Measurements from ENCODE around the gene FHOD1. TPM values are rescaled to one million over a fixed set of nuclear protein-coding genes. Genes with fewer than 3 reads are reported as not detected.

The FHOD1 gene
- total and polyA plus RNA-seq, 9 of the 15 experiments (the other 6 are each of a cell fraction or from before 2014, with no cell fraction given) = 18.7 to 126 (median 32.3) TPM

GRCh38 chr16:67190041-67190440 is 57.2 kb downstream of the FHOD1 start, which contains the start of gene EXOC3L1:
Gene EXOC3L1, minus strand, starts transcription at chr16:67190136. Its CDS starts 460 bp downstream, at chr16:67189676.
- H3K36me3 ChIP-seq (ENCODE audit: control insufficient read depth, insufficient read depth, low read length) = peaks cover 23% of the 10 kb centered on the region
- intact Hi-C loops (cut with micrococcal nuclease) (loop anchor here (5.0 kb wide), 1 partner anchor 37 kb away; the partner anchor contains the start of gene TMEM208), in situ Hi-C loops (cut with MboI) (no loop called here)
- no peak for ATAC-seq
- peak within 1 kb of the TSS; percentile 13 to 63; a peak in 2 of 4 replicates for H3K9ac ChIP-seq (ENCODE audit: insufficient read depth in 1 of 2, low read depth in 2 of 2, low read length in 2 of 2)
- H3K27me3 ChIP-seq (ENCODE audit: control insufficient read depth in 2 of 2, insufficient read depth in 2 of 2, low read length in 2 of 2) = no peaks in the 10 kb centered on the region
- H2AFZ ChIP-seq (ENCODE audit: low read depth, low read length) = peak within 1 kb of the TSS; percentile 25
- H4K20me1 ChIP-seq (replicated peaks; ENCODE audit: control insufficient read depth, insufficient read depth, low read length) = peaks cover 7% of the 10 kb centered on the region; the same call in 1 of the 2 replicates
- no peak for DNase-seq (ENCODE audit: extremely low read depth in 1 of 4, low spot score in 3 of 4)
- H3K4me3 ChIP-seq = no peak within 1 kb of the TSS
- peaks cover 42 to 72% of the 10 kb centered on the region in 2 experiments for H3K4me1 ChIP-seq (replicated peaks in 1 of 2; ENCODE audit: control insufficient read depth in 2 of 2, insufficient read depth in 2 of 2, low read length in 2 of 2)
- no peaks in the 10 kb centered on the region for H3K9me3 ChIP-seq (replicated peaks; ENCODE audit: control insufficient read depth, insufficient read depth, low read depth, low read length)
- WGBS (ENCODE audit: insufficient coverage, low coverage, missing lambda C conversion rate) = 36% methylated on average over 4 of the region's 6 CpGs
- no TSS peak for BruUV-seq (replicated peaks)
- H3K9me1 ChIP-seq (ENCODE audit: control insufficient read depth, insufficient read depth, low read length) = no peaks in the 10 kb centered on the region
- no peak for FAIRE-seq
- ChIA-PET CTCF (ENCODE audit: low intra/inter-chr PET ratio) (interaction anchor here (0.7 kb wide), 1 partner anchor 29 kb away, joined by 3 read pairs; no protein-coding TSS in a partner anchor), POLR2A (interaction anchor here (0.6 to 1.1 kb wide), 6 partner anchors 13 to 88 kb away, joined by 3 to 4 read pairs (median 4); partner anchors contain the start of genes FBXL8 and TRADD)
- TF ChIP-seq ZNF395 (CRISPR knock-in tag; IDR thresholded peaks at IDR 0.05) (0 out of 2 replicates have a peak, but pooled peaks have one; percentile 33), THRA (IDR thresholded peaks at IDR 0.05) (no peak), UBTF (IDR thresholded peaks at IDR 0.05; ENCODE audit: borderline replicate concordance in 1 of 2, low read depth in 2 of 2, low read length in 2 of 2) (no peak)
- H3K79me2 ChIP-seq (ENCODE audit: control insufficient read depth, insufficient read depth, low read length) = peaks cover 38% of the 10 kb centered on the region
- H3K27ac ChIP-seq (ENCODE audit: extremely low read depth, low read depth, low read length) = peak within 1 kb of the TSS; percentile 11; the same call in 1 of the 3 replicates
- H3K4me2 ChIP-seq (ENCODE audit: insufficient read depth, low read length) = peak within 1 kb of the TSS; percentile 97

Measured in K562 (cell line).